HepG2 (cell line): ENCODE measurements around the gene LOXL3. TPM values are rescaled to one million over a fixed set of nuclear protein-coding genes. Genes with fewer than 3 reads are reported as not detected.

Experiments
- ATF2 ChIP-seq: sonication (generic); formaldehyde crosslinking; IDR thresholded peaks from 2 replicates; pipeline ENCODE4 v1.4.0; 2020; ENCODE audit warnings: missing genetic modification reagents
- ATF7 ChIP-seq, 2 experiments: fragments of 450-650 bp in 1 of 2; sonication (generic) in 1 of 2; formaldehyde crosslinking in 1 of 2; IDR thresholded peaks; 2 replicates each; pipeline versions ENCODE4 v1.4.0 to v1.6.1; 2016 to 2020; ENCODE audit warnings: antibody characterized with exemption in 1 of 2, mild to moderate bottlenecking in 1 of 2, missing genetic modification reagents in 1 of 2
- EHMT2 ChIP-seq: fragments of 200-600 bp; sonication (generic); IDR thresholded peaks from 2 replicates; pipeline ENCODE4 v1.7.0; 2017; ENCODE audit warnings: antibody characterized with exemption, low read depth, low read length, borderline replicate concordance
- FOXJ3 ChIP-seq: sonication (generic); formaldehyde crosslinking; IDR thresholded peaks from 2 replicates; pipeline ENCODE4 v1.4.0; 2020; ENCODE audit warnings: missing genetic modification reagents, mild to moderate bottlenecking, borderline replicate concordance
- FUBP1 ChIP-seq: sonication (generic); formaldehyde crosslinking; IDR thresholded peaks from 2 replicates; pipeline ENCODE4 v1.5.1; 2020; ENCODE audit warnings: missing genetic modification reagents, mild to moderate bottlenecking, borderline replicate concordance
- HOXA5 ChIP-seq: sonication (generic); formaldehyde crosslinking; IDR thresholded peaks from 2 replicates; pipeline ENCODE4 v1.4.0; 2020; ENCODE audit warnings: missing genetic modification reagents
- IRX3 ChIP-seq: sonication (generic); formaldehyde crosslinking; IDR thresholded peaks from 2 replicates; pipeline ENCODE4 v1.8.1; 2023; ENCODE audit warnings: mild to moderate bottlenecking, low read depth, missing genetic modification reagents, borderline replicate concordance
- KLF15 ChIP-seq: sonication (generic); formaldehyde crosslinking; IDR thresholded peaks from 2 replicates; pipeline ENCODE4 v1.8.1; 2023; ENCODE audit warnings: borderline replicate concordance, mild to moderate bottlenecking, inconsistent platforms, missing genetic modification reagents, mixed read lengths
- MAFG ChIP-seq: sonication (generic); formaldehyde crosslinking; IDR thresholded peaks from 2 replicates; pipeline ENCODE4 v1.5.1; 2020; ENCODE audit warnings: mild to moderate bottlenecking, missing genetic modification reagents
- MXD3 ChIP-seq: IDR thresholded peaks from 2 replicates; pipeline ENCODE4 v1.6.1; 2016; ENCODE audit warnings: mild to moderate bottlenecking, missing biosample characterization, missing genetic modification reagents
- NFYC ChIP-seq: IDR thresholded peaks from 2 replicates; pipeline ENCODE4 v1.6.1; 2016; ENCODE audit warnings: missing genetic modification reagents, missing compliant biosample characterization
- NR1H2 ChIP-seq: sonication (generic); formaldehyde crosslinking; IDR thresholded peaks from 2 replicates; pipeline ENCODE4 v1.8.1; 2022; ENCODE audit warnings: low read depth, missing genetic modification reagents, borderline replicate concordance
- NR2F1 ChIP-seq, 2 experiments: fragments of 450-650 bp in 1 of 2; formaldehyde crosslinking in 1 of 2; IDR thresholded peaks; 2 replicates each; pipeline versions ENCODE4 v1.5.0 to v1.6.1; 2016 to 2020; ENCODE audit warnings: mild to moderate bottlenecking in 1 of 2, missing compliant biosample characterization in 1 of 2, missing genetic modification reagents in 1 of 2, moderate library complexity in 1 of 2
- REXO4 ChIP-seq: sonication (generic); formaldehyde crosslinking; IDR thresholded peaks from 2 replicates; pipeline ENCODE4 v1.8.0; 2022; ENCODE audit warnings: missing genetic modification reagents, mild to moderate bottlenecking, borderline replicate concordance
- RNF2 ChIP-seq: fragments of 450-650 bp; conservative IDR thresholded peaks from 2 replicates; pipeline ENCODE4 v1.6.1; 2016; ENCODE audit warnings: low read depth
- XBP1 ChIP-seq: sonication (generic); formaldehyde crosslinking; IDR thresholded peaks from 2 replicates; pipeline ENCODE4 v1.5.0; 2020; ENCODE audit warnings: missing genetic modification reagents
- ZNF160 ChIP-seq: sonication (generic); formaldehyde crosslinking; IDR thresholded peaks from 2 replicates; pipeline ENCODE4 v1.8.0; 2022; ENCODE audit warnings: mild to moderate bottlenecking, inconsistent platforms, missing genetic modification reagents
- ZNF562 ChIP-seq: sonication (generic); formaldehyde crosslinking; IDR thresholded peaks from 2 replicates; pipeline ENCODE4 v1.8.0; 2022; ENCODE audit warnings: missing genetic modification reagents, borderline replicate concordance
- ZNF567 ChIP-seq: sonication (generic); formaldehyde crosslinking; IDR thresholded peaks from 2 replicates; pipeline ENCODE4 v1.8.1; 2023; ENCODE audit warnings: mild to moderate bottlenecking, missing genetic modification reagents, borderline replicate concordance
- ZNF7 ChIP-seq: IDR thresholded peaks from 2 replicates; pipeline ENCODE4 v1.6.1; 2016; ENCODE audit warnings: missing biosample characterization, missing genetic modification reagents
- ZNF713 ChIP-seq: sonication (generic); formaldehyde crosslinking; IDR thresholded peaks from 2 replicates; pipeline ENCODE4 v1.4.0; 2020; ENCODE audit warnings: mild to moderate bottlenecking, missing genetic modification reagents
- ZUFSP ChIP-seq: sonication (generic); formaldehyde crosslinking; IDR thresholded peaks from 2 replicates; pipeline ENCODE4 v1.9.0; 2021; ENCODE audit warnings: missing genetic modification reagents, mild to moderate bottlenecking, borderline replicate concordance
- polyA plus RNA-seq, 8 experiments: library from polyadenylated mRNA; depleted of rRNA in 3 of 8; stranded (reverse) in 7 of 8; unstranded in 1 of 8; fragments of >200 nt; fragmentation: Illumina TruSeq in 4 of 8; extraction: Trizol in 4 of 8; gene quantifications; 2 replicates each; pipeline versions ENCODE4 v1.2.1 to v1.2.3, GENCODE V29; 2011 to 2016; ENCODE audit warnings: low read depth in 4 of 8, missing spikeins in 1 of 8, mixed read lengths in 1 of 8; ENCODE audit not compliant: insufficient read depth in 1 of 8
- total RNA-seq, 5 experiments: library from RNA; depleted of rRNA; stranded (reverse); fragments of >200 nt; fragmentation: Illumina TruSeq; extraction: Trizol; gene quantifications; 2 replicates each; pipeline ENCODE4 v1.2.3, GENCODE V29; 2016; ENCODE audit warnings: low read depth in 1 of 5

Gene LOXL3
- total and polyA plus RNA-seq, 2 of the 13 experiments (the other 11 are each of a cell fraction or from before 2014, with no cell fraction given), result 0.55 to 6.5 TPM

DNA sequence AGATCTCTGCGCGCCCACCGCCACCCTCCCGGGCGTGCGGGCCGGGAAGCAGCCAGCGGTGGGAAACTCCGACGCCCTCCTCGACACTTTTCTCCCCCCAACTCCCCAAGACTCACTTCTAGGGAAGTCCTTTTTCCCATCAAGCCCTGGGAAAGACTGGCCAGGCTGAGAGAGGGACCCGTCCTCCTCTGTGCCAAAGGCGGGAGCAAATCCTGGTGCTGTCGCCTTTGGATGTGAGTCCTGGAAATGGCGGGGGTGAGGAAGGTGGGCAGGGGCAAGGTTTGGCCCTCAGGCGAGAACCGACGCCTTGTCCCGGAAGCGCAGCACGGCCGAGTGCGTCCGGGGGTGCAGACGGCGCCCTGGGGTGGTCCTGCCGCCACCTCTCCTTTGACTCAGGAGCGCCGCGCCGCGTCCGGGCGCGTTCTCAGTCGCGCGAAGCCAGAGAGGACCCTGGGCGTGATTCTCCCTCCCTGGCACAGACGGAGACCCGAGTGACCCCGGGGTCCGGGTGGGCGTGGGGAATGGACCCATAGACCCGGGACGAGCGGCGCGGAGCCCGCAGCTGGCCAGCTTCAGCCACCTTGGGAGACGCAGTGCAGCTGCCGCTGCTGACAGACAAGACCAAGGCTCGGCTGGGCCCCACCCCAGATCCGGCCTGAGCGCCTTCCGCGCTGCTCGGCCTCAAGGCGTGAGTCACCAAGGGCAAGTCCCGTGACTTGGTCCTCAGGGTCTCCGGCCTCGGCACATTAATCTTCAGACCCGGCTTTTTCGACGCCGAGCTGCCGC lies 50.8 kb downstream of the LOXL3 start (continued):
- TF ChIP-seq KLF15 (CRISPR knock-in tag) (peak; percentile 81; the same call in 1 of the 2 replicates), XBP1 (CRISPR knock-in tag) (no peak), NFYC (CRISPR knock-in tag) (no peak), REXO4 (CRISPR knock-in tag) (peak; percentile 41; the same call in 1 of the 2 replicates), MXD3 (CRISPR knock-in tag) (peak; percentile 80), ZNF160 (CRISPR knock-in tag) (peak; percentile 73), ZNF713 (CRISPR knock-in tag) (peak; percentile 11), IRX3 (CRISPR knock-in tag) (peak; percentile 65; the same call in 1 of the 2 replicates), ZNF567 (CRISPR knock-in tag) (no peak; the same call in 1 of the 2 replicates), RNF2 (no peak), ATF2 (CRISPR knock-in tag) (peak; percentile 39; the same call in 1 of the 2 replicates), ATF7 (IDR thresholded peaks at IDR 0.05) (no peak), ATF7 (CRISPR knock-in tag; IDR thresholded peaks at IDR 0.05) (0 out of 2 replicates have a peak, but pooled peaks have one; percentile 16), ZNF562 (CRISPR knock-in tag) (no peak), HOXA5 (0 out of 2 replicates have a peak, but pooled peaks have one; percentile 19), NR2F1 (CRISPR knock-in tag; IDR thresholded peaks at IDR 0.05) (no peak), ZUFSP (CRISPR knock-in tag) (no peak), EHMT2 (no peak), FUBP1 (CRISPR knock-in tag) (no peak), FOXJ3 (CRISPR knock-in tag) (no peak), MAFG (CRISPR knock-in tag) (no peak), ZNF7 (CRISPR knock-in tag) (no peak), NR1H2 (CRISPR knock-in tag) (peak; percentile 63)
